CD4-positive, alpha-beta T cell (primary cell): ENCODE measurements around the gene RPL22L1. TPM values are rescaled to one million over a fixed set of nuclear protein-coding genes. Genes with fewer than 3 reads are reported as not detected.
A peak's percentile ranks its signal among the peaks of the same experiment; 100 is the strongest.

Experiments used
- ATAC-seq: fragments of 200-7000 bp; cut with Tn5 transposase; one replicate; pipeline ENCODE4 v1.10.0; 2022; ENCODE audit warnings: mild to moderate bottlenecking; ENCODE audit not compliant: poor library complexity
- CTCF ChIA-PET: fragments of 350-600 bp; sonication (Branson Sonifier 250); formaldehyde crosslinking; loops from one replicate; lab custom pipeline; 2021; ENCODE audit warnings: antibody characterized with exemption, inconsistent platforms; lab: Charles Lee
- POLR2A ChIA-PET: fragments of 350-600 bp; sonication (Branson Sonifier 250); formaldehyde crosslinking; loops from one replicate; lab custom pipeline; 2021; ENCODE audit warnings: antibody characterized with exemption, inconsistent platforms; lab: Charles Lee
- DNase-seq, 14 experiments: peaks; one replicate each; pipeline ENCODE4 v3.0.0-alpha.2; 2013 to 2020; ENCODE audit warnings: mixed read lengths in 2 of 14
- H3K27ac ChIP-seq, 2 donors: one replicate each; pipeline versions ENCODE4 v1.5.1 to v1.7.0; 2013; ENCODE audit warnings: low read length in 2 of 2, low read depth in 1 of 2, mild to moderate bottlenecking in 1 of 2
- H3K27me3 ChIP-seq, 2 experiments: 1 replicate in 1 of 2; 2 replicates in 1 of 2; pipeline versions ENCODE4 v1.6.1 to v1.7.0; 2013; ENCODE audit warnings: low read length in 2 of 2, control low read depth in 1 of 2, mild to moderate bottlenecking in 1 of 2, moderate library complexity in 1 of 2; ENCODE audit not compliant: insufficient read depth in 2 of 2, control insufficient read depth in 1 of 2
- H3K36me3 ChIP-seq: one replicate; pipeline ENCODE4 v1.6.1; 2013; ENCODE audit warnings: low read length, control low read depth; ENCODE audit not compliant: insufficient read depth
- H3K4me1 ChIP-seq: one replicate; pipeline ENCODE4 v1.6.1; 2013; ENCODE audit warnings: low read length, control low read depth; ENCODE audit not compliant: insufficient read depth
- H3K4me3 ChIP-seq: one replicate; pipeline ENCODE4 v1.5.1; 2013; ENCODE audit warnings: mild to moderate bottlenecking, low read length, moderate library complexity
- H3K9me3 ChIP-seq, 2 experiments: 1 replicate in 1 of 2; 2 replicates in 1 of 2; pipeline versions ENCODE4 v1.6.1 to v1.7.0; 2013; ENCODE audit warnings: low read length in 2 of 2, mild to moderate bottlenecking in 2 of 2, control low read depth in 1 of 2, moderate library complexity in 1 of 2; ENCODE audit not compliant: control insufficient read depth in 1 of 2, insufficient read depth in 1 of 2
- H3K27ac Mint-ChIP-seq: one replicate; pipeline ENCODE4 v1.8.0; 2020; ENCODE audit warnings: mixed read lengths
- H3K27me3 Mint-ChIP-seq: one replicate; pipeline ENCODE4 v1.8.0; 2021; ENCODE audit warnings: mixed read lengths
- H3K36me3 Mint-ChIP-seq: one replicate; pipeline ENCODE4 v1.8.0; 2021; ENCODE audit warnings: low read depth, mixed read lengths
- H3K4me1 Mint-ChIP-seq: one replicate; pipeline ENCODE4 v1.8.0; 2021; ENCODE audit warnings: low read depth, mixed read lengths
- H3K4me3 Mint-ChIP-seq: one replicate; pipeline ENCODE4 v1.8.0; 2020; ENCODE audit warnings: mild to moderate bottlenecking, mixed read lengths
- H3K9me3 Mint-ChIP-seq: one replicate; pipeline ENCODE4 v1.8.0; 2020; ENCODE audit warnings: mixed read lengths
- intact Hi-C, 2 experiments: fragments of 100-400 bp; cut with DNase I in 1 of 2; cut with micrococcal nuclease in 1 of 2; formaldehyde crosslinking; loops; one replicate each; pipeline versions ENCODE4 v1.15.1 to v1.9.0; 2023 to 2025; cut with DNase I, micrococcal nuclease
- total RNA-seq, 174 experiments: library from RNA in 2 of 174; stranded (reverse) in 2 of 174; gene quantifications; one replicate each; pipeline ENCODE4 v1.2.3 and lab custom pipeline; 2021 to 2026
- TF ChIP-seq, protein P1 (sequence below): fragments of 200-600 bp; IDR thresholded peaks from one replicate; pipeline ENCODE4 v1.8.0; 2022; ENCODE audit warnings: antibody characterized with exemption, mild to moderate bottlenecking

RPL22L1 gene
- total RNA-seq, 2 experiments from 2014 or later, result 53.5 to 55.6 TPM

DNA sequence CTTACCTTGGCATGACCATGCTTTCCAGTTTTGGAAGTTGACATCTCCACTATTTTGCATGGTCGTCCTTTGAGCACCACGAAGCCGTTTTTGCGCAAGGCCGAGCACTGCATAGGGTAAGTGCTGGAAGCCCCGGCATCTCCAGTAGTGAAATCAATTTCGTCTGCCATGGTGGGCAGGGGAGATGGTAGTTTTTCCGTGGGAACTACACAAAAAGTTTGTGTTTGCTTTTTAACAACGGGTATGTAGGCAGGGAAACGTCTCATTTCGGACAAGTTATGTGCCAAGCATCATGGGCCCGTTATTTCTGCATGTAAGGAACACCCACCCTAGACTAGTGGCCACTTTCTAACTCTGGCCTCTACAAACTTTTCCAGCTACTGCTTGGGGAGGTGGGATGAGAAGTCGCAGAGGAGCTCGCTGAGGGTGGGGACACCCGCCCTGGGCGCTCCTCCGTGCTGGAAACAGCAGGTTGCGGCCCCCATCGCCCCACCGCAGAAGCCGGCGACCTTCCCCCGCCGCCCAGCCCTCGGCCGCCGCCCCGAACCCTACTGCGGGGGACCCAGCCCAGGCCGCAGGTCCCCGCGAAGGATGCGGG lies 37.7 kb upstream of the RPL22L1 start:
- Histone ChIP-seq H3K9me3 (peaks cover 16 to 22% of the 10 kb centered on the region in 2 experiments), H3K4me1 (peaks cover 10% of the 10 kb centered on the region), H3K27me3 (no peaks in the 10 kb centered on the region), H3K4me3 (peak overlapping the region; percentile 66), H3K27ac (peak overlapping the region in 1 of 2 donors; percentile 66), H3K36me3 (peaks cover 2% of the 10 kb centered on the region)
- intact Hi-C loops, result loop anchor here (1.0 to 10.0 kb wide), 3 partner anchors 33 to 337 kb away; partner anchors contain the start of gene RPL22L1 (in 2 of the 2)
- ATAC-seq (no peak), DNase-seq (peak in 3 of 14 experiments; percentile 4 to 15 (median 6))
- peaks cover 27% of the 10 kb centered on the region for H3K4me1 Mint-ChIP-seq
- peaks cover 12% of the 10 kb centered on the region for H3K36me3 Mint-ChIP-seq
- TF ChIP-seq, protein P1, sequence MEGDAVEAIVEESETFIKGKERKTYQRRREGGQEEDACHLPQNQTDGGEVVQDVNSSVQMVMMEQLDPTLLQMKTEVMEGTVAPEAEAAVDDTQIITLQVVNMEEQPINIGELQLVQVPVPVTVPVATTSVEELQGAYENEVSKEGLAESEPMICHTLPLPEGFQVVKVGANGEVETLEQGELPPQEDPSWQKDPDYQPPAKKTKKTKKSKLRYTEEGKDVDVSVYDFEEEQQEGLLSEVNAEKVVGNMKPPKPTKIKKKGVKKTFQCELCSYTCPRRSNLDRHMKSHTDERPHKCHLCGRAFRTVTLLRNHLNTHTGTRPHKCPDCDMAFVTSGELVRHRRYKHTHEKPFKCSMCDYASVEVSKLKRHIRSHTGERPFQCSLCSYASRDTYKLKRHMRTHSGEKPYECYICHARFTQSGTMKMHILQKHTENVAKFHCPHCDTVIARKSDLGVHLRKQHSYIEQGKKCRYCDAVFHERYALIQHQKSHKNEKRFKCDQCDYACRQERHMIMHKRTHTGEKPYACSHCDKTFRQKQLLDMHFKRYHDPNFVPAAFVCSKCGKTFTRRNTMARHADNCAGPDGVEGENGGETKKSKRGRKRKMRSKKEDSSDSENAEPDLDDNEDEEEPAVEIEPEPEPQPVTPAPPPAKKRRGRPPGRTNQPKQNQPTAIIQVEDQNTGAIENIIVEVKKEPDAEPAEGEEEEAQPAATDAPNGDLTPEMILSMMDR, result no peak
- CTCF ChIA-PET, result interaction anchor here (1.0 to 1.5 kb wide), 2 partner anchors 36 to 38 kb away, joined by 4 to 9 read pairs; partner anchors contain the start of gene RPL22L1
- H3K27ac Mint-ChIP-seq, result peak overlapping the region; percentile 86
- POLR2A ChIA-PET, result interaction anchor here (1.1 to 3.2 kb wide), 8 partner anchors 21 to 550 kb away, joined by 4 to 75 read pairs (median 4); partner anchors contain the start of genes RPL22L1 and SKIL
- no peaks in the 10 kb centered on the region for H3K27me3 Mint-ChIP-seq
- H3K4me3 Mint-ChIP-seq, result peak overlapping the region; percentile 99
- H3K9me3 Mint-ChIP-seq, result peaks cover 14% of the 10 kb centered on the region

DNA sequence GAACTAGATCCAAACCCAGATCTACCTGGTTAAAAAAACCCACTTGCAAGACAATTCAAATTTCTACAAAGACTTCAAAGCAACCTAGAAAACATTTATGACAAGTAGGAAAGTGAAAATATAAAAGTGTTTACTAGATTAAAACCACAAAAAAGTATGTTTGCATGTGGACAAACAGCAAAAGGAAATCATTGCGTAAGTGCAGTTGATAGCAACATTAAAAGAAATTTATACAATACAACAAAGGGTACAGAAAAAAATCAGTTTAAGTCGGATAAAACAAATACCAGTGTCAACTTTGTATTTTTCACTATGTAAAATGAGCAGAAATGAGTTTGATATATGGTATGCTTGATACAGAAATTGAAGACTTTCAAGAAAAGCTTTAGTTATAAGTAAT lies 35.9 kb upstream of the RPL22L1 start:
- Mint-ChIP-seq H3K9me3 (peaks cover 7% of the 10 kb centered on the region), H3K27ac (no peak overlapping the region), H3K4me3 (peak overlapping the region; percentile 27), H3K36me3 (peaks cover 25% of the 10 kb centered on the region), H3K4me1 (peaks cover 27% of the 10 kb centered on the region), H3K27me3 (no peaks in the 10 kb centered on the region)
- no peak overlapping the region for H3K4me3 ChIP-seq
- TF ChIP-seq, protein P1, result no peak
- H3K27ac ChIP-seq, result no peak overlapping the region
- intact Hi-C loops, result loop anchor here in 1 of 2 experiments (2.0 to 10.0 kb wide), 2 partner anchors 35 to 339 kb away; partner anchors contain the start of gene RPL22L1
- no peak for ATAC-seq
- no peaks in the 10 kb centered on the region for H3K27me3 ChIP-seq
- H3K9me3 ChIP-seq, result peaks cover 16 to 19% of the 10 kb centered on the region in 2 experiments
- no peak for DNase-seq
- H3K36me3 ChIP-seq, result peaks cover 2% of the 10 kb centered on the region
- POLR2A ChIA-PET, result no interaction called here
- H3K4me1 ChIP-seq, result peaks cover 10% of the 10 kb centered on the region
- CTCF ChIA-PET, result no interaction called here

DNA sequence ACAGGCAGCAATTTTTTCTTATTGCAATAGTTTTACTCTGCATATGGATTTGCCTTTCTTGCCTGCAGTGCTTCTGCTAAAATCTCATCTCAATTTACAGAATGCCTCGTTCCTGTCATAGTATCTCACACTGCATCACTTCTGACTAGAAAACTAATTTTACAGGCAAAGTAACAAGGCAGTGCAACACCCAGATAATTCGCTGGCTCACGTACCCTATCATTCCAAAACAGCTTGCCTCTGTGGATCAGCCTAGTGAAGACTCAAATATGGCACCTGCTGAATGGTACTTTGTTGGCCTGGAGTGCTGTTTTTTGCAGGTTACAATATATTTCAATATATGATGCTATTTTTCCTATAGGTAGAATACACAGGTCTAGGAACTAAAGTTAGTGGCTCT lies 33.1 kb upstream of the RPL22L1 start:
- Histone ChIP-seq H3K27me3 (no peaks in the 10 kb centered on the region), H3K4me1 (peaks cover 7% of the 10 kb centered on the region), H3K36me3 (peaks cover 2% of the 10 kb centered on the region), H3K27ac (no peak overlapping the region), H3K4me3 (no peak overlapping the region), H3K9me3 (no peaks in the 10 kb centered on the region)
- no peaks in the 10 kb centered on the region for H3K9me3 Mint-ChIP-seq
- H3K27me3 Mint-ChIP-seq, result no peaks in the 10 kb centered on the region
- DNase-seq (no peak), ATAC-seq (no peak)
- H3K4me3 Mint-ChIP-seq, result no peak overlapping the region
- TF ChIP-seq, protein P1, result no peak
- ChIA-PET POLR2A (no interaction called here), CTCF (interaction anchor here (1.0 kb wide), 1 partner anchor 9 kb away, joined by 5 read pairs; no protein-coding TSS in a partner anchor)
- H3K4me1 Mint-ChIP-seq, result peaks cover 15% of the 10 kb centered on the region
- no peak overlapping the region for H3K27ac Mint-ChIP-seq
- intact Hi-C loops, result loop anchor here in 1 of 2 experiments (10.0 kb wide), 1 partner anchor 342 kb away; no protein-coding TSS in a partner anchor
- H3K36me3 Mint-ChIP-seq, result peaks cover 30% of the 10 kb centered on the region
